HFF-Myc (cell line): ENCODE data around the gene ERGIC2.

ENCODE experiments used
- DNase-seq: peaks from one replicate; pipeline ENCODE4 v3.0.0-alpha.2; 2011; ENCODE audit warnings: low read depth; ENCODE audit errors: extremely low read depth
- H3K4me3 ChIP-seq: replicated peaks from 2 replicates; pipeline ENCODE4 v1.5.1; 2011; ENCODE audit warnings: low read depth, mild to moderate bottlenecking, control low read depth, low read length
- CTCF ChIP-seq: IDR thresholded peaks from 2 replicates; pipeline ENCODE4 v1.5.1; 2012; ENCODE audit warnings: mild to moderate bottlenecking, low read depth, low read length, control low read depth; ENCODE audit errors: missing control alignments

The ERGIC2 gene

GRCh38 chr12:29287622-29288021 lies 93.3 kb downstream of the ERGIC2 start:
- no peak for TF ChIP-seq CTCF
- DNase-seq = no peak
- H3K4me3 ChIP-seq = no peak overlapping the region
